GM18499 (cell line): ENCODE results near the gene MAGEH1.
"Not testable (repeated sequence)": the region's sequence is repeated elsewhere in the genome, so short reads cannot be mapped to it uniquely, and the experiment has no call there.

Experiments used
- ATAC-seq: cut with Tn5 transposase; IDR thresholded peaks from one replicate; pipeline ENCODE4 v1.9.1; 2021; ENCODE audit warnings: moderate number of reproducible peaks; ENCODE audit not compliant: insufficient read depth, unreplicated experiment

The MAGEH1 gene, protein sequence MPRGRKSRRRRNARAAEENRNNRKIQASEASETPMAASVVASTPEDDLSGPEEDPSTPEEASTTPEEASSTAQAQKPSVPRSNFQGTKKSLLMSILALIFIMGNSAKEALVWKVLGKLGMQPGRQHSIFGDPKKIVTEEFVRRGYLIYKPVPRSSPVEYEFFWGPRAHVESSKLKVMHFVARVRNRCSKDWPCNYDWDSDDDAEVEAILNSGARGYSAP

DNA sequence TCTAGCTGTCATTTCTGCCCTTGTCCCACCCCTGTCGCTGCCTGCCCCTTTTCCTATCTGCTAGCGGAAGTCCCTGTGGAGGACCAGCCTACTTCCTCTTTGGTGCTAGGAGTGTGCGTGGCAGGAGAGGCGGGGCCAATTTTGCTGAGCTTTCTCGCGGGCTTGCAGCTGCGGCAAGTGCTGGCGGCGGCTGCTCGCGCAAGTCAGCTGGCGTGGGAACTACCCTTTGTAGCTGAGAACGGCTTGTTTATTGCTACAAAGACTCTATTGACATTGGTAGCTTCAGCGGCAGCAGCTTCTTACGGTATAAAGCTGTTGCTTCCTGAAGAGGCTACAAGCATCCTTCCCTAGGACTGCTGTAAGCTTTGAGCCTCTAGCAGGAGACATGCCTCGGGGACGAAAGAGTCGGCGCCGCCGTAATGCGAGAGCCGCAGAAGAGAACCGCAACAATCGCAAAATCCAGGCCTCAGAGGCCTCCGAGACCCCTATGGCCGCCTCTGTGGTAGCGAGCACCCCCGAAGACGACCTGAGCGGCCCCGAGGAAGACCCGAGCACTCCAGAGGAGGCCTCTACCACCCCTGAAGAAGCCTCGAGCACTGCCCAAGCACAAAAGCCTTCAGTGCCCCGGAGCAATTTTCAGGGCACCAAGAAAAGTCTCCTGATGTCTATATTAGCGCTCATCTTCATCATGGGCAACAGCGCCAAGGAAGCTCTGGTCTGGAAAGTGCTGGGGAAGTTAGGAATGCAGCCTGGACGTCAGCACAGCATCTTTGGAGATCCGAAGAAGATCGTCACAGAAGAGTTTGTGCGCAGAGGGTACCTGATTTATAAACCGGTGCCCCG lies at the start of gene MAGEH1:
Gene MAGEH1 (plus strand): TSS at position 138 of the 843 bp plus-strand sequence. CDS start 248 bp downstream, at position 386.
- peak; percentile 94 for ATAC-seq

DNA sequence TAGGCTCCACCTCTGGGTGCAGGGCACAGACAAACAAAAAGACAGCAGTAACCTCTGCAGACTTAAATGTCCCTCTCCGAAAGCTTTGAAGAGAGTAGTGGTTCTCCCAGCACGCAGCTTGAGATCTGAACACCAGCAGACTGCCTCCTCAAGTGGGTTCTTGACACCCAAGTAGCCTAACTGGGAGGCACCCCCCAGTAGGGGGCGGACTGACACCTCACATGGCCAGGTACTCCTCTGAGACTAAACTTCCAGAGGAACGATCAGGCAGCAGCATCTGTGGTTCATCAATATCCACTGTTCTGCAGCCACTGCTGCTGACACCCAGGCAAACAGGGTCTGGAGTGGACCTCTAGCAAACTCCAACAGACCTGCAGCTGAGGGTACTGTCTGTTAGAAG lies 24.8 kb upstream of the MAGEH1 start:
- ATAC-seq: not testable (repeated sequence)

DNA sequence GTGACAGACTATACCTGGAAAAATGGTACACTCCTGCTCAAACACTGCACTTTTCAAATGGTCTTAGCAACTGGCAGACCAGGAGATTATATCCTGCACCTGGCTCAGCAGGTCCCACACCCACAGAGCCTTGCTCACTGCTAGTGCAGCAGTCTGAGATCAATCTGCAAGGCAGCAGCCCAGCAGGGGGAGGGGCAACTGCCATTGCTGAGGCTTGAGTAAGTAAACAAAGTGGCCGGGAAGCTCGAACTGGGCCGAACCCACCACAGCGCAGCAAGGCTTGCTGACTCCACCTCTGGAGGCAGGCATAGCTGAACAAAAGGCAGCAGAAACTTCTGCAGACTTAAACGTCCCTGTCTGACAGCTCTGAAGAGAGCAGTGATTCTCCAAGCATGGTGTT lies 8.5 kb upstream of the MAGEH1 start:
- not testable (repeated sequence) for ATAC-seq

DNA sequence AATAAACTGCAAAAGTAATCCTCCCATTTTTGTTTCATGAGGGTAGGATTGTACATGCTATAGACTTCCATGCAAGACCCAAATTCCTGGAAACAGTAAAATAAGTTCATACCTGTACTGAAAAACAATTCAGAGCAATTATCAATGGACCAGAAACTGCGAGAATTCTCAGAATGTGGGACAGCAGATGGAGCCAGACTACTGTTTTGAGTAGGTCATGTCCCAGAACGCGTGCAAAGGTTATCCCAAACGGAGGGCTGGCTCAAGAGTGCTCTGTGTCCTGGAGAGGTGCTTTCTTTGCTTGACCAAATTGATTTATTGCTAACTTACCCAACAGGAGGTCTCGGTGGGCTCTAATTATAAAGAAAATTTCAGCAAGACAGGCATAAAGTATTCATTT lies 1.7 kb upstream of the MAGEH1 start:
- no peak for ATAC-seq

DNA sequence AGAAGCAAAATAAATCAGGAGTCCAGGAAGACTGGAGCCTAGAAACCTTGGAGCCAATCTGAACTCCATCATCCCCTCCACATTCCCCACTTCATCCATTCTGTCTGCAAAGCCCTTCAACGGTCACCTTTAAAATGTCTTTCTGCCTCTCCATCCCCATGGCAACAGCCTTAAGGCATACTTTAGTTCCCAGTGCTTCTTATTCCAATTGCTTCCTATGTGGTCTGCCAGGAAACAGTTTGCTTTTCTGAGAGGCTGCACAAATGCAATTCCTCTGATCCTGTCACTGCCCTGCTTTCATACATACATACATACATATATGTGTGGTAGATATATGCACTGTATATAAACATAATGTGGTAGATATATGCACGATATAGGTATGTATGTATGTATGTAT lies 786 bp upstream of the MAGEH1 start:
- no peak for ATAC-seq

DNA sequence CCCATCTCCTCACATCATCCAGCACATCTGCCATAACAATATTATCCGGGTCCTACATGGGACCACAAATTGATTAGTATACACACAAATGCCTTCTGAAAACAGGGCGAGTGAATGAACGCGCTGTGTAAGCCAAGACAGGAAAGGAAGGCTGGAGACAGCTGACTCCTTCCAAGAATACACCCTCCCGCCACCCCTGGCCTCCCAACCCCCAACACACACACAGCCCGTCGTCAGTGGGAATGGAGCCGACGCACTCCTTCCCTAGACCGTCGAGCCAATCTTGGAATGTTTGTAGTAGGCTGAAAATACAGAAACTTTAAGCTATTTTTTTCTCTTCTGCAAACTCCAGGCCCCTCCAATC lies 319 bp upstream of the MAGEH1 start:
- ATAC-seq: peak; percentile 3

DNA sequence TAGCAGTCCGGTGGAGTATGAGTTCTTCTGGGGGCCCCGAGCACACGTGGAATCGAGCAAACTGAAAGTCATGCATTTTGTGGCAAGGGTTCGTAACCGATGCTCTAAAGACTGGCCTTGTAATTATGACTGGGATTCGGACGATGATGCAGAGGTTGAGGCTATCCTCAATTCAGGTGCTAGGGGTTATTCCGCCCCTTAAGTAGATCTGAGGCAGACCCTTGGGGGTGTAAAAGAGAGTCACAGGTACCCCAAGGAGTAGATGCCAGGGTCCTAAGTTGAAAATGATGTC lies 852 bp downstream of the MAGEH1 start:
- no peak for ATAC-seq

DNA sequence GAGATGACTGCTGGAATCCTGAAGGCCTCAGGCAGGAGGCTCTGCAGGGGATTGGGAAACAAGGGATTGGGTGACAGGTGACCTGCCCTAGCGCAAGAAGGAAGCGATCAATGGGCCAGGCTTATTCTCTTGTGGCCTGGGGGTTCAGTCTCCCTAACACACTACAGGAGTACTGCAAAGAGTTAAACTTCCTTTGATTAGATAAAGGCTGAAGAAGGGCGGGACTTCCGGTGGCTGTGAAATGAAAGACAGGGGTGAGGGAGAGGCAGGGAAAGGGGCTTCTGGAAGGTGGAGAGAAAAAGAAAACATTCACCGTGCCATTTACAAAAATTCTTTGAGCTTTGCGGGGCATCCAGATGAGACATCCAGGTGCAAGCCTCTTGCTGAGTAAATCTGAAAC lies 3.8 kb downstream of the MAGEH1 start:
- ATAC-seq: not testable (repeated sequence)

DNA sequence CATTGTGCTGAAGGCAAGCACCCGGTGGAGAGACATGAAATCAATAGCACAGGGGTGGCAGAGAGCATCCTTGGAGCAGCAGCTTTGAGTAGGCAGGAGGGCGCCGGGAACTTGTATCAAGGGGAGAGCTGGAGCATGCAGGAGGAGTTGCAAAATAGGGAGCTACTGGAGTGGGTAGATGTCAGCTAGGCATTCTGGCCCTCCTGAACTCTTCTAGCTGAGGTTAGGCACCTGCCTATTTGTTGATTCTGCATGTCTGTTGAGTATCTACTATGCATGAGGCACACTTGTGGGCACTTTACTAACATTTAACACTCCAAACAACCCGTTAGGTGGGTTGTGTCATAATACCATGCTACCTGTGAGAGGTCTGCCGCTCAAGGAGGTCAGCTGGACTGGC lies 7.5 kb downstream of the MAGEH1 start:
- not testable (repeated sequence) for ATAC-seq

DNA sequence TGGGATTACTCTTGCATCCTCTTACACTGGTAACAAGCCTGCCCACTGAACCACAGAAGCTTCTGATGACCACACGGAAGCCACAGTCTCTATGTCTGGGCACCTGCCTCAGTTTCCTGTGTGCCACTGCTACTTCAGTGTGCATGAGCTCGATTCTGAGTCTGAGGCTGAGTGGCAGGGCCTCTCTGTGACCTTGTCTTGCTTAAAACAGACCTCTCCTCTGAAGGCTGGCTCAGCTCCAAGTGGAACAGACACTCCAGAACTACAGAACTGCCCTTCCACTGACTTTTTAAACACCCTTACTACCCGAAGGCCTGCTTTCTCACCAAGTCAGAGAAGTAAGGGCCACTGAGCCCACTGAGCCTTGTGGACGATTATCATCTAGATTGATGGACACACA lies 8.0 kb downstream of the MAGEH1 start:
- not testable (repeated sequence) for ATAC-seq

DNA sequence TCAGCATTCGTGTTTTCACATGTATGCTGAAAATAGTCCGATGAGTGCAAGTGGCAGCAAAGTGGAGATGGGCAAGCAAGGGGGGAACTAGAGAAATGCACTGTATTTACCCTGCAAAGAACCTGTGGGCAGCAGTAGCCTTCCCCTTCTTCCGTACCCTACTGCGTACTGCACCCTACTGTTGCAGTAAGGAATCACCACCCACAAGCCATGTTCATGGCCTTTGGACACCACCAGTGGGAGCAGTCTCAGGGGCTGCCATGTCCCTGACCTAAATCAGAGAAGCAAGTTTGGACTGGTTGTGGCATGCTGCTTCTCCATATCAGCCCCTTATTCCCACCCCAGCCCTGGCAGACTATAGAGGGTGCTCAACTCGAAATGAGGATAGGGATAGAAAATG lies 12.1 kb downstream of the MAGEH1 start:
- not testable (repeated sequence) for ATAC-seq

DNA sequence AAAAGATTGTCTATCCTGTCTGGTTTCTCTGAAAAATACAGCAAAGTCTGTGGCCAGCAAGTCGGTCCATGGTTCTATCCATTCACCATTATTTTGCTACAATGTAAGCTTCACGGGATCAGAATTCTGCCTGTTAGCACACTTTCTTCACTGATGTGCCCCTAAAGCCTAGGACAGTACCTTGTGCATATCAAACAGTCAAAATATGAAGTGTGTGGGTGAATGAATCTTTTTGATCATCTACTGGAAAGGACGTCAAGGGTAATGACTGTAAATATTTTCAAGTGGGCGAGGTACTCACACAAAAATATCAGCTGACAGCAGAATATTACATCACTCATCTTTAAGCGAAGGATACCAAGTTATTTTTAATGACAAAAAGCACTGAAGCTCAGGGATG lies 13.2 kb downstream of the MAGEH1 start:
- ATAC-seq: not testable (repeated sequence)

DNA sequence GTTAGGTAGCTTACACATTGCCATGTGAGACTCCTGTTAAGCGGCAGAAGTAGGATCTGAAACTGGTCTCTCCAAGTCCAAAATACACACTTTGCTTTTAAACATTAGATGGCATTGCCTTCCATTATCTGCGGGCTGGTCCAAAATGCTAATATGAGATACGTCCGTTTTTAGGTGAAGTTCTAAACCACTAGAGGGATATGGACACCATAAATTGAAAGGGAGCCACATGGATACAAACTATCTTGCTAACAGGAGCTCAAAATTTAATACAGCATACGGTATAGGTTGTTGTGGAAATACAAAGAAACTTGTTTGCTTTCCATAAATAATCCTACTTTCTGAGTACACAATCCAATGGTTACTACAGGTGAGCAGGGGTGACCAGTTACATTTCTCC lies 13.9 kb downstream of the MAGEH1 start:
- ATAC-seq: not testable (repeated sequence)

DNA sequence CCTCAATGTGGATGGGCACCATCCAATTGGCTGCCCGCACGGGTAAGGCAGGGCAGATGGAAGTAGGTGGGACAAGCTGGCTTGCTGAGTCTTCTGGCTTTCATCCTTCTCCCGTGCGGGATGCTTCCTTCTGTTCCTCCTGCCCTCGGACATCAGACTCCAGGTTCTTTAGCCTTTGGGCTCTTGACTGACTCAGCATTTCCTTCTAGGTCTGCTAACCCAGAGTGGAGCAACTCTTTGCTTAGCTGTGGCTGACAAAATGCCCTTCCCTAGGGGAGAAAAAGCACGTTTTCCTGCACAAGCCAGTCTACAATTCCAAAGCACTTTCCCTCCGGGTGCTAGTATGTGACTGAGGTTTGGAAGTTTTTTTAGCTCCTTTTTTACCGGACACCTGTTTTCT lies 28.0 kb downstream of the MAGEH1 start:
- not testable (repeated sequence) for ATAC-seq

DNA sequence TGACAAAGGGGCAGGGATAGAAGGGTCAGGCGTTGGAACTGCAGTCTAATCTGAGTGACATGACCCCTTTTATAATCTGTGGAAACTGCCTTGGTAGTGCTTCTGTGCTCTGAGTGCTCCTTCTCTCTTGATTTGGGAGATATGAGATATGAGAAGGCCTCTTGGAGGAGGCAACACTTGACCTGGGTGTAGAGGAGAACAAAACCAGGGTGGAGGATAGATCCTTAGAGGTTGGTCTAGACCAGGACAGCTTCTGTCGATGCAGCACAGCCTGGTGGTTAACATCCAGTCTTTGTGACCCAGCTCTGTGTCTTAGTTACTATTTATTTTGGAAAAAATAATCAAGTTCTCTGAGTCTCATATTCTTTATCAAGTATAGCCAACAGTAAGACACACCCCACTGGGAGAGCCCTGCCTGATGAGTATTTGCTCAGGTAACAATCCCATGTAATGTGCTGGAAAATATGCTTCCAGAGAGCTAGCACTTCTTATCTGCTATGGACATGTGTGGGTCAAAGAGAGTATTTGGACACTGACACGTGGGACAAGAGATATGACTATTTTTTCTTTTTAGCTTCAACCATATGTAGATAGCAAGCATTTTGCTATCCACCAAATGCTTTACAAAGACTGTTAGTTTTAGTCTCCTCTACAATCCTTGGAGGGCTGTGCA lies 28.6 kb downstream of the MAGEH1 start:
- no peak for ATAC-seq

DNA sequence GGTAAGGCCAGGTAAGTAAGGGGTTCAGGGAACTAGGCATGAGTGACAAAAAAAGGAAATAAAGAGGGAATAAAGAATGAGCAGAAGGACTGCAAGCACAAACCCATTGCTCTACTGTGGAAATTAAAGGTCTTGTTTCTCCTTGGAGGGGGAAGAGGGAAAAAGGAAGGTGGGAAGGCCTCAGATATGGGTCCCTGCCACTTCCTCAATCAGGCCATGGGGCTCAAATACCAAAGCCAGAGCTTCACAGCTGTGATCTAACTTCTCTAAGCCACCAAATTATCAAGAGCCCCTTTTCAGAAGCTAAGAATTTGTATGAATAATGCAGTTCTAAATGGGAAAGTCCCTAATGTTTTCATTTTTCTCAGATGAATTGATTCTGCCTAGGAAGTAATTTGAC lies 33.0 kb downstream of the MAGEH1 start:
- ATAC-seq: no peak

DNA sequence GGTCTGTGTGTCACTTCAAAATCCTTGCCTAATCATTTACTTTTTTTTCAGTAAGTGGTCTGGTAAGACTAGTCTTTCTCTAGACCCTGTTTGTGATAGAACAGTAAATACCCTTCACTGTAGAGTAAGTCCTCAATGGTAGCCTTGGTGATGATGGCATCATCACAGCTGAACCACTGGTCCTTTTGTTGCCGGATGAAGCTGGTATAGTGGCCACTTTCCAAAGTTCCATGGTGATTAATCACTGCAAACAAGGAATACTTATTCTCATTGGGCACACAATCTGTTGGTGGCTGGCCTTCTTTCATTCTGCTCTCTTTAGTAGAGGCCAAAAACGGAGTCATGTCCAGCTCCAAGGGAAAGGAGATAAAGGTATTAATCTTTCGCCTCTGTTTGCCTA lies 34.8 kb downstream of the MAGEH1 start:
- no peak for ATAC-seq

DNA sequence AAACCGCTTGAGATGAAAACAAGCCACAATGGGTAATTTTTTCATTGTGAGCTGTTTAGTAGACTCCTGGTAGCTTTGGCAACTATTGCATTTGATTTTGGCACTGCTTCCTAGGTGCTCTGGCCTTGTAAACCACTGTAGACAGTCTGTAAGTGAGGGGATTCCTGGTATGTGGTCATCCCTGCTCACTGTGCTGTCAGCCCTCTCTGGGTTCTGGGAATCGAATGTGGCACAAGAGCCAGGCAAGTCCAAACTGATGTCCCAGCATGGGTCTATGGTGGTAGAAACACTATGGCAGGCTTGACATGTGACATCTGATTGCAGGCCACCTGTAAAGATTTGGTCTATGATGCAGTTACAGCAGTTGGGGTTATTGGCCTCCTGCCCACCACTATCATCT lies 35.2 kb downstream of the MAGEH1 start:
- no peak for ATAC-seq

DNA sequence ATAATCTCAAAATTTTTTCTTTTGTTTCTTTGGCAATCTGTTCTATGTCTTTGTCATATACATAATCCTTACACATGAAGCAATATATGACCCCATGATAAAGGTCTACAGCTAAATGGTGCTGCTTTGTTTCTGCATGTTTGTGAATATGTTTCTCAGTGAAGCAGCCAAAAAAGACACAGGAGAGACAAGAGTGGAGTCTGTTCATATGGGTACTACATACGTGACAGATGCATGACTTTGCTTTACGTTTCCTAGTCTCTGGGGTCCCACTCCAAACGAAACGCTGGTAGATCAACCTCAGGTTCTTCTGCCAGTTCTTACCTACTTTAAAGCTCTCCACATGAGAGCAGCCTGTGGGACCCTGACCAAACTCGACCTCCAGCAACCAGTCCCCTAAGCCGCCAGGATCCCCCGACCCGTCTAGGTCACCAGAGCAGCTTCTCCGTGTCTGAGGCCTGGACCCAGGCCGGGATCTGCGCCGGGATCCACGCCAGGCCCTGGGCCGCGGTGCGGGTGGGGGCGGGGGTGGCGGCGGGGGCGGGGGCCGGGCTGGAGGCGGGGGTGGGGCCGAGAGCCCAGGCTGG lies 36.2 kb downstream of the MAGEH1 start:
- ATAC-seq: no peak

DNA sequence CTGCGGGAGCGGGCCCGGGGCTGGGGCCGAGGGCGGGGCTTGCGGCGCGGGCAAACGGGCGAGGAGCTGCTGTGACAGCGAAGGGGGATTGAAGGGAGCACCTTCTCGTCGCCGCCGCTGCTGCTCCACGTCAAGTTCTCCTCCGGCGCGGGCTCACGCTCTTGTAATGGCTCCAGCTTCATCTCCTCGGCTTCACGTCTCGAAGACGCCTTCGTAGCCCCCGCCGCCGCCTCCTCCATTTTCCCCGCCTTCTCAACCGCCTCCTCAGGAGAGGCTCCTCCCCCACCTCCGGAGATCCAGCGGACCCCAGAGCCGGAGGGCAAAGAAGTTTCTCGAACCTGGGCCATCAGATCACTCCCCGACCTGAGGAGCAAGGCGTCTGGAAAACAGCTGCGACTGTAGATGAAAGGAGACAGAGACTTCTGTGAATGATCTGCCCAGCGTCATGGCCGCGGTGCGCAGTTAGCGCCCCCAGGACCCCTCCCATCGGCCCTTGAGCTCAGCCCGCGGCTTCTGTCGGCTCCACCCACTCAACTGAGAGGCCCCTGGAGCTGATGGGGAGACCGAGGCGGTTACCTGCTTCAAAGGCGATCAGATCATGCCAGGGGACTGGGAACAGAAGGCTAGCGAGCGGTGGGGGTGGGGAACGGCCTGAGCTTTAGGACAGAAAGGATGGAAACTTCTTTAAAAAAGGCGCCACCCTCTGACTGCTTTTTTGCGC lies 36.8 kb downstream of the MAGEH1 start:
- ATAC-seq: no peak
